Stimulated activated CD8-positive, alpha-beta memory T cell treated with anti-CD3 and anti-CD28 coated beads, Interleukin-2, amount 100 ng/mL, for 48 hours (primary cell): ENCODE results near the gene NXN.
"Not testable (repeated sequence)": the region's sequence is repeated elsewhere in the genome, so short reads cannot be mapped to it uniquely, and the experiment has no call there.

ENCODE experiments used
- DNase-seq, 2 donors: peaks; one replicate each; pipeline ENCODE4 v3.0.0-alpha.2; 2020; ENCODE audit warnings: low read depth in 2 of 2

Gene NXN

GRCh38 chr17:979212-979538, 401 bp downstream of the NXN start:
- DNase-seq = no peak

- DNase-seq = no peak
Observed at GRCh38 chr17:978103-979093, 1.2 kb downstream of the NXN start.

DNA sequence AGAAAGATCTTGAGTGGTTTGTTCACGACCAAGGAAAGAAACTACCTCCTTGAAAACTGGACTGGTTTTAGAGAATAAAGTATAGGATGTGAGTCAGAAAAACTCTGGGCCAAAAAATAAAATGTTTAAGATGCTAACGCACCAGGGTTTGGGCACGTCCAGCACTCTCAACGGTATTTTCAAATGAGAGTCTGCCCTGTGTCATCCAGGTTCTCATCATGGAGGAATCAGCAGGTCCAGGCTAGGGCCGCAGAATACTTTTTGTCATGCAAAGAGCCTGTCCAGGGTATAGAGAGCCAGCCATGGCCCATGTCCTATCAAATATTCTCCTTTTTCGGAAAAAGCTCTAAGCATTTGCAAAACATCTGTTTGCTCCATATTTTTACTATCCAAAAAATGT, 2.4 kb downstream of the NXN start:
- no peak for DNase-seq

- DNase-seq = no peak
Observed at GRCh38 chr17:976312-976711, 3.3 kb downstream of the NXN start.

- DNase-seq = no peak
Observed at GRCh38 chr17:975371-975915, 4.1 kb downstream of the NXN start.

GRCh38 chr17:974778-975177, 4.8 kb downstream of the NXN start:
- DNase-seq = not testable (repeated sequence)

DNA sequence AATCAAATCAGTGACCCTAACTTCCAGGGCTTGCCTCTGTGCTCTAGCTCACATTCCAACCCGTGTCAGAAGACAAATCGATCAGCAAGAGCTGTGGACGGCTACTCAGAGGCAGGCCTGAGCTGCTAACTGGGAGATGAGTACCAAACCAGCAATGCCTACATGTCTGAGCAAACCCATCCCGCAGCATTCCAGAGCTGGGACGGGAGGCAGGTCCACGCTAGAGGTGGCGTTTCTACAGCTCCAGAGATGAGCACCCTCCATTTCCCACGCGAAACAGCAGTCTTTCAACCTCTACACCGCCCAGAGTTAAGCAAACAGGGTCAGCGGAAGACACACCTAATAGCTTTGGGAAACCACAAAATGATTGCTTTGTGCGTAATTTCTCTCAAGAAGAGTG, 6.5 kb downstream of the NXN start:
- DNase-seq = no peak

DNA sequence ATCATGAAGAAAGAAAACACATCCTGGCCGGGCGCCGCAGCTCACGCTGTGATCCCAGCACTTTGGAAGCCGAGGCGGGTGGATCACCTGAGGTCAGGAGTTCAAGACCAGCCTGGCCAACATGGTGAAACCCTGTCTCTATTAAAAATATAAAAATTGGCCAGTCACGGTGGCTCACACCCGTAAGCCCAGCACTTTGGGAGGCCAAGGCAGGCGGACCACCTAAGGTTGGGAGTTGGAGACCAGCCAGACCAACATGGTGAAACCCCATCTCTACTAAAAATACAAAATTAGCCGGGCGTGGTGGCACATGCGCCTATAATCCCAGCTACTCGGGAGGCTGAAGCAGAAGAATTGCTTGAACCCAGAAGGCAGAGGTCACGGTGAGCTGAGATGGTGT, 7.7 kb downstream of the NXN start:
- not testable (repeated sequence) for DNase-seq

DNA sequence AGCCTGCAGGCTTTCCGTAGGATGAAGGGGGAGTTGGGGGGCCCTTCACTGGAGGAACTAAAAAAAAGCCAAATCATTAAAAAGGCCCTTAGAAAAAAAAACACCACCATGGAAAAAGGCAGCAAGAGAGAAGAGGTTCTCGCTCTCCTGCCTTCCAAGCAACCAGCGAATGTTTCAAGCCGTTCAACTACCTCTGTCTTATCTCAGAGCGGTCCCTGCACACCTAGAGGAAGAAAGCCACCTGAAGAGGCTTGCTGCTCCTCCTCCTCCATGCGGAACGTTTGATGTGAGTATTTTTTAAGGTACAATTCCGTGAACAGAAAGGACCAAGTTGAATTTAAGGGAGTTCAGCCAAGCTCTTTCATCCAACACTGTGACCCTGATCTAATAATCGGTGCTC, 9.2 kb downstream of the NXN start:
- no peak for DNase-seq

GRCh38 chr17:969811-970355, 9.7 kb downstream of the NXN start:
- no peak for DNase-seq

- no peak for DNase-seq
Observed at GRCh38 chr17:968812-969730, 10.5 kb downstream of the NXN start.

GRCh38 chr17:967122-967521, 12.5 kb downstream of the NXN start:
- no peak for DNase-seq

DNA sequence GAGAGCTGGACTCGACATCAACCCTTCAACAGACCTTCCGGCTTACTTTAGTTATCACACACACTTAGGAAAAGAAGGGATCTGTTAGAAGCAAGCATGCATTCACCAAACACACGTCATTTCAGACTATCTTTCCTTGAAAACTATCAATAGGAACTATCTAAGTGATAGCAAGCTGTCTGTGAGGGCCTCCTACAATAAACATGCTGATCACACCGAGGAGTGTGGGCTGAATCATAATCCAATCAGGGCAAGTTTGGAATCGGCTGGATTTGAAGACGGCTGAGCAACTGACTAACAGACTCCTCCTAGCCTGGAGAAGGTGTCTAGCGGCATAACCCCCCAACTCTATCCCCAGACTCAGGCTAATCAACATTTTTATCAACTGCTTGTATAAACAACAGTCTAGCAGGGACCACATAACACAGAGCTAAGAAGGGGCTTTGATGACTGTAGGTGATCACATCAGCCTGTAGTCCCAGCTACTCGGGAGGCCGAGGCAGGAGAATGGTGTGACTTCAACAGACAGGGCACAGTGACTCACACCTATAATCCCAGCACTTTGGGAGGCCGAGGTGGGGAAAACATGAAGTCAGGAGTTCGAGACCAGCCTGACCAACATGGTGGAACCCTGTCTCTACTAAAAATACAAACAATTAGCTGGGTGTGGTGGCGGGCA, 14.1 kb downstream of the NXN start:
- DNase-seq = no peak

- no peak for DNase-seq
Observed at GRCh38 chr17:964876-965275, 14.7 kb downstream of the NXN start.

- DNase-seq = no peak
Observed at GRCh38 chr17:962670-963069, 16.9 kb downstream of the NXN start.

- no peak for DNase-seq
Observed at GRCh38 chr17:962166-962565, 17.4 kb downstream of the NXN start.

DNA sequence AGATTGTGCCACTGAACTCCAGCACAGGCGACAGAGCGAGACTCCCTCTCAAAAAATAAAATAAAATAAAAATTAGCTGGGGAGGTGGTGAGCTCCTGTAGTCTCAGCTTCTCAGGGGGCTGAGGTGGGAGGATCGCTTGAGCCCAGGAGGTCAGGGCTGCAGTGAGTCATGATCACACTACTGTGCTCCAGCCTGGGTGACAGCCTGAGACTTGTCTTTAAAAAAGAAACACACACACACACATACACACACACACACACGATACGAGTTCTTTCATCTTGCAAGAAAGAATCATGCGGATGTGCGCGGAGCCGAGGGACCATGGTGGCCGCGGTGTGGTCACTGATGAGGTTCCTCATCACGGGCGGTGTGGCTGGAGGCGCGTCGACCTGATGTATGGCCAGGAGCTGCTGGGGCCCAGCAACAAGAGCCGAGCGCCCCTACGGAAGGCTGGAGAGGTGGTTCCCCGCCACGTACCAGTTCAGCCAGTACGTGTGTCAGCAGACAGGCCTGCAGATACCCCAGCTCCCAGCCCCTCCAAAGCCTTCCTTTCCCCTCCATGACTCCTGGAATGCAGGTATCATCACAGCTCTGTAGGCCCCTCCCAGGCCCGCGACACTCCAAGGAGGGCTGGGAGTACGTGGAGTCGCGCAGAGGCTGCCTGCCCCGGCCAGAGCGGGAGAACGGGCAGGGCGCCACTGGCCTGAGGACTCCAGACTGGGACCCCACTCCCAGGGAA, 20.7 kb downstream of the NXN start:
- no peak for DNase-seq

DNA sequence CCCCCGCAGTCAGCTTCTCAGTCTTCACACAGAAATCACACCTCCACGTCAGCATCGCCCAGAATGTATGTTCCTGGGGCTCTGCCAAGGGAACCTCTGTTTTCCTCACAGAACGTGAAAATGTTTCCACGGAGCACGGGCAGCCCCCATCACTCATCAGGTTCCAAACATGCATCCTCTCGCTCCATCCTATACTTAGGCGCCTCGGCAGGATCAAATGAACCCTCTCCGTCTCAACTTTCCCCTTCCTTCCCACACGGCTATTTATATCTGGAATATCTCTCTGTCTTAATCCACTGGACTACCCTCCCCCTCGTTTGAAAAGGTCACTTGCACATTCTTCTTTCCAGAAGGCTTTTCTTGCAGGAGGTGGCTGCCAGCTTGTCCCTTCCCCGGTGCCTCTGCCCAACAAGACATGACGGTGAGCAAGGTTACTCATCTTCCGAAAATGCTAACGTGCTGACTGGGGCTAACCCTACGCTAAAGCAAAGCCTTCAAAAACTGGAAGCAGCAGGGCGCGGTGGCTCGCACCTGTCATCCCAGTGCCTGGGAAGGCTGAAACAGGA, 21.6 kb downstream of the NXN start:
- DNase-seq = no peak

- no peak for DNase-seq
Observed at GRCh38 chr17:956905-957304, 22.7 kb downstream of the NXN start.

DNA sequence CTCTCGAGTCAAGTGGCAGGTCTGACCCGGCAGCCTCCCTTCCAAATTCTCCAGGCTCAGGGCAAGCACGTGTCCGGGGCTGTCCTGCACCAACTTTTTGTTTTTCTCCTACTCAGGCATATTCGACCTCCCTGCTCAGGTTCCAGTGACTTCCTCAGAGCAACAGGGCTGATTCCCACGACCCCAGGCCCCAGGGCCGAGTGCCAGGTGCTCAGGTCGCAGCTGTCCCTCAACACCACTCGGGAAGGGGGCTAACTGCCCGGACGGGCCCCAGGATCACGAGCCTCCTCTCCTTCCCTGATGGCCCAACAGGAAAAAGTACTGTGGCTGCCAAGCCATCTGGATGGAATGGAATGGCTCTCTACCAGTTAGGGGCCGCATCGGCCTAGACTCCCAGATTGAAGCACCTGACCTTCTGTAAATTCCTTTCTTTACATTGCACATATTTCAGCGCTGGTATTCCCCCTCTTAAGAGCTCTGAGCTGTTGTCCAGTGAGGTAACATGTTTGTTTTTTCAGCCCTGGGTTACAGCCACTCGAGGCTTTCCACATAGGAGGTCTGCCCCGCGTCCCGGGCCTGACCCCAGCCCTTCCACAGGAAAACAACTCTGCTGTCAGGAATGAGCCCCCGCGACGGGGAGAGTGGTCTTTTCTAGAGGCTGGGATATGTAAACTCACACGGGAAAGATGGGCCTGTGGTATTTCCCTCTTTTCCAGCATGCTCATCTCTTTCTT, 25.0 kb downstream of the NXN start:
- no peak for DNase-seq
